CD14-positive monocyte (primary cell): ENCODE data around the gene HS6ST1. TPM values are rescaled to one million over a fixed set of nuclear protein-coding genes. Genes with fewer than 3 reads are reported as not detected.

ENCODE experiments used
- DNase-seq, 3 donors: peaks; one replicate each; pipeline ENCODE4 v3.0.0-alpha.2; 2011 to 2022
- H2AFZ ChIP-seq: 2 replicates; pipeline ENCODE4 v1.6.0; 2012; ENCODE audit warnings: mild to moderate bottlenecking, low read depth, low read length, inconsistent platforms; ENCODE audit not compliant: insufficient read depth, poor library complexity, severe bottlenecking
- H3K27ac ChIP-seq, 2 donors: 1 replicate in 1 of 2; 2 replicates in 1 of 2; pipeline ENCODE4 v1.5.1; 2012 to 2013; ENCODE audit warnings: low read length in 2 of 2, control low read depth in 1 of 2, inconsistent platforms in 1 of 2, low read depth in 1 of 2, mild to moderate bottlenecking in 1 of 2
- H3K27me3 ChIP-seq, 2 donors: one replicate each; pipeline versions ENCODE4 v1.6.0 to v1.6.1; 2011 to 2013; ENCODE audit warnings: low read length in 2 of 2; ENCODE audit not compliant: control insufficient read depth in 2 of 2, insufficient read depth in 2 of 2
- H3K36me3 ChIP-seq, 2 donors: replicated peaks in 1 of 2; 1 replicate in 1 of 2; 2 replicates in 1 of 2; pipeline versions ENCODE4 v1.5.1 to v1.6.1; 2012 to 2013; ENCODE audit warnings: low read length in 2 of 2, control low read depth in 1 of 2, inconsistent platforms in 1 of 2, mild to moderate bottlenecking in 1 of 2; ENCODE audit not compliant: insufficient read depth in 2 of 2, control insufficient read depth in 1 of 2
- H3K4me1 ChIP-seq, 2 donors: 1 replicate in 1 of 2; 2 replicates in 1 of 2; pipeline versions ENCODE4 v1.5.1 to v1.6.1; 2012 to 2013; ENCODE audit warnings: low read length in 2 of 2, control low read depth in 1 of 2, inconsistent platforms in 1 of 2, mild to moderate bottlenecking in 1 of 2, moderate library complexity in 1 of 2; ENCODE audit not compliant: insufficient read depth in 2 of 2, control insufficient read depth in 1 of 2
- H3K4me2 ChIP-seq: replicated peaks from 2 replicates; pipeline ENCODE3; 2012; ENCODE audit warnings: low read length, moderate library complexity, mild to moderate bottlenecking; ENCODE audit not compliant: poor library complexity, severe bottlenecking; ENCODE audit errors: extremely low read depth
- H3K4me3 ChIP-seq, 3 experiments: fragments of 200-600 bp in 1 of 3; sonication (generic) in 1 of 3; replicated peaks in 1 of 3; 1 replicate in 2 of 3; 2 replicates in 1 of 3; pipeline ENCODE4 v1.5.1; 2011 to 2013; ENCODE audit warnings: low read length in 3 of 3, mild to moderate bottlenecking in 3 of 3, control low read depth in 2 of 3, low read depth in 2 of 3, inconsistent platforms in 1 of 3, moderate library complexity in 1 of 3
- H3K79me2 ChIP-seq: 2 replicates; pipeline ENCODE4 v1.6.0; 2012; ENCODE audit warnings: mild to moderate bottlenecking, control low read depth, inconsistent platforms, low read length, moderate library complexity; ENCODE audit not compliant: insufficient read depth
- H3K9ac ChIP-seq: 2 replicates; pipeline ENCODE4 v1.6.0; 2017; ENCODE audit warnings: low read length, mild to moderate bottlenecking; ENCODE audit not compliant: insufficient read depth, poor library complexity, severe bottlenecking
- H3K9me3 ChIP-seq, 2 donors: replicated peaks in 1 of 2; 1 replicate in 1 of 2; 2 replicates in 1 of 2; pipeline versions ENCODE4 v1.5.1 to v1.6.1; 2012 to 2013; ENCODE audit warnings: low read length in 2 of 2, control low read depth in 1 of 2; ENCODE audit not compliant: control insufficient read depth in 1 of 2, insufficient read depth in 1 of 2
- H4K20me1 ChIP-seq: 2 replicates; pipeline ENCODE4 v1.6.0; 2012; ENCODE audit warnings: mild to moderate bottlenecking, low read length, control low read depth, moderate library complexity; ENCODE audit not compliant: insufficient read depth
- H3K27ac Mint-ChIP-seq, 7 donors: one replicate each; pipeline ENCODE4 v1.8.0; 2020; ENCODE audit warnings: mild to moderate bottlenecking in 7 of 7, mixed read lengths in 7 of 7, moderate library complexity in 6 of 7, inconsistent platforms in 2 of 7
- H3K27me3 Mint-ChIP-seq, 3 donors: one replicate each; pipeline ENCODE4 v1.8.0; 2021 to 2022; ENCODE audit warnings: low read depth in 3 of 3, mild to moderate bottlenecking in 3 of 3, mixed read lengths in 3 of 3, moderate library complexity in 3 of 3, inconsistent platforms in 1 of 3
- H3K36me3 Mint-ChIP-seq, 2 donors: one replicate each; pipeline ENCODE4 v1.8.0; 2020; ENCODE audit warnings: mixed read lengths in 2 of 2, inconsistent platforms in 1 of 2, mild to moderate bottlenecking in 1 of 2
- H3K4me1 Mint-ChIP-seq: one replicate; pipeline ENCODE4 v1.8.0; 2020; ENCODE audit warnings: mild to moderate bottlenecking, mixed read lengths
- H3K4me3 Mint-ChIP-seq, 2 donors: one replicate each; pipeline ENCODE4 v1.8.0; 2020; ENCODE audit warnings: mild to moderate bottlenecking in 2 of 2, mixed read lengths in 2 of 2, moderate library complexity in 1 of 2
- H3K9me3 Mint-ChIP-seq, 7 donors: one replicate each; pipeline ENCODE4 v1.8.0; 2020 to 2022; ENCODE audit warnings: mixed read lengths in 7 of 7, mild to moderate bottlenecking in 6 of 7, moderate library complexity in 6 of 7, inconsistent platforms in 2 of 7
- CTCF ChIP-seq: fragments of 200-600 bp; IDR thresholded peaks from one replicate; pipeline ENCODE4 v1.8.0; 2022; ENCODE audit warnings: antibody characterized with exemption, mild to moderate bottlenecking
- WGBS: methylation state at CpG from one replicate; pipeline ENCODE4 v1.1.5; 2013; ENCODE audit warnings: missing lambda C conversion rate; ENCODE audit not compliant: insufficient coverage; 5-methylcytosine and 5-hydroxymethylcytosine counted together
- intact Hi-C, 2 donors: fragments of 100-400 bp; cut with micrococcal nuclease; formaldehyde crosslinking; loops; one replicate each; pipeline versions ENCODE4 v1.15.0 to v1.15.1; 2023
- polyA plus RNA-seq, 3 donors: library from polyadenylated mRNA; depleted of rRNA in 1 of 3; unstranded in 2 of 3; stranded (reverse) in 1 of 3; fragments of 300-500 nt in 2 of 3; fragments of >200 nt in 1 of 3; fragmentation: Illumina TruSeq in 2 of 3; gene quantifications; 1 replicate in 2 of 3; 2 replicates in 1 of 3; pipeline ENCODE4 v1.2.3, GENCODE V29; 2012 to 2021

The HS6ST1 gene
- polyA plus RNA-seq, 3 donors: 2.9 to 5.4 (median 4.0) TPM

GRCh38 chr2:128277961-128278681, 40.5 kb downstream of the HS6ST1 start:
- Histone ChIP-seq H3K4me2 (no peak overlapping the region), H3K79me2 (no peaks in the 10 kb centered on the region), H3K9me3 (peaks cover 0 to 13% of the 10 kb centered on the region in 2 donors), H3K9ac (no peak overlapping the region), H3K4me3 (no peak overlapping the region), H3K36me3 (peaks cover 0 to 24% of the 10 kb centered on the region in 2 donors), H3K27me3 (no peaks in the 10 kb centered on the region), H3K4me1 (peaks cover 23 to 26% of the 10 kb centered on the region in 2 donors), H2AFZ (no peak overlapping the region), H3K27ac (no peak overlapping the region), H4K20me1 (peaks cover 59% of the 10 kb centered on the region)
- intact Hi-C loops: no loop called here
- no peak for DNase-seq
- Mint-ChIP-seq H3K4me3 (no peak overlapping the region), H3K27ac (no peak overlapping the region), H3K4me1 (peaks cover 27% of the 10 kb centered on the region), H3K9me3 (peaks cover 8 to 20% (median 17%) of the 10 kb centered on the region in 7 donors), H3K27me3 (no peaks in the 10 kb centered on the region), H3K36me3 (peaks cover 24 to 45% of the 10 kb centered on the region in 2 donors)
- TF ChIP-seq CTCF: no peak
- WGBS: 96% methylated on average over 12 of the region's 14 CpGs

GRCh38 chr2:128276878-128277675, 41.6 kb downstream of the HS6ST1 start:
- no peak for DNase-seq
- peaks cover 22 to 45% of the 10 kb centered on the region in 2 donors for H3K36me3 Mint-ChIP-seq
- Histone ChIP-seq H3K79me2 (no peaks in the 10 kb centered on the region), H3K4me1 (peaks cover 23 to 26% of the 10 kb centered on the region in 2 donors), H4K20me1 (peaks cover 49% of the 10 kb centered on the region), H3K9ac (no peak overlapping the region), H3K4me2 (no peak overlapping the region), H2AFZ (no peak overlapping the region), H3K36me3 (peaks cover 0 to 24% of the 10 kb centered on the region in 2 donors), H3K4me3 (no peak overlapping the region), H3K27ac (no peak overlapping the region), H3K9me3 (peaks cover 0 to 13% of the 10 kb centered on the region in 2 donors), H3K27me3 (no peaks in the 10 kb centered on the region)
- H3K4me1 Mint-ChIP-seq: peaks cover 25% of the 10 kb centered on the region
- H3K27ac Mint-ChIP-seq: peak overlapping the region in 2 of 7 donors; percentile 28 to 73
- H3K4me3 Mint-ChIP-seq: no peak overlapping the region
- no peaks in the 10 kb centered on the region for H3K27me3 Mint-ChIP-seq
- H3K9me3 Mint-ChIP-seq: peaks cover 8 to 20% (median 17%) of the 10 kb centered on the region in 7 donors
- no peak for TF ChIP-seq CTCF
- 74% methylated on average over 10 of the region's 17 CpGs for WGBS
- intact Hi-C loops: no loop called here
